HFF-Myc (cell line): ENCODE results near the gene CREBRF.
"Not testable (repeated sequence)": the region's sequence is repeated elsewhere in the genome, so short reads cannot be mapped to it uniquely, and the experiment has no call there.

Experiments
- DNase-seq: peaks from one replicate; pipeline ENCODE4 v3.0.0-alpha.2; 2011; ENCODE audit warnings: low read depth; ENCODE audit errors: extremely low read depth
- H3K4me3 ChIP-seq: replicated peaks from 2 replicates; pipeline ENCODE4 v1.5.1; 2011; ENCODE audit warnings: low read depth, mild to moderate bottlenecking, control low read depth, low read length
- TF ChIP-seq, protein P1 (sequence below): IDR thresholded peaks from 2 replicates; pipeline ENCODE4 v1.5.1; 2012; ENCODE audit warnings: mild to moderate bottlenecking, low read depth, low read length, control low read depth; ENCODE audit errors: missing control alignments

CREBRF gene

GRCh38 chr5:173015192-173015591 lies 41.0 kb upstream of the CREBRF start:
- H3K4me3 ChIP-seq: no peak overlapping the region
- DNase-seq: no peak
- TF ChIP-seq, protein P1, sequence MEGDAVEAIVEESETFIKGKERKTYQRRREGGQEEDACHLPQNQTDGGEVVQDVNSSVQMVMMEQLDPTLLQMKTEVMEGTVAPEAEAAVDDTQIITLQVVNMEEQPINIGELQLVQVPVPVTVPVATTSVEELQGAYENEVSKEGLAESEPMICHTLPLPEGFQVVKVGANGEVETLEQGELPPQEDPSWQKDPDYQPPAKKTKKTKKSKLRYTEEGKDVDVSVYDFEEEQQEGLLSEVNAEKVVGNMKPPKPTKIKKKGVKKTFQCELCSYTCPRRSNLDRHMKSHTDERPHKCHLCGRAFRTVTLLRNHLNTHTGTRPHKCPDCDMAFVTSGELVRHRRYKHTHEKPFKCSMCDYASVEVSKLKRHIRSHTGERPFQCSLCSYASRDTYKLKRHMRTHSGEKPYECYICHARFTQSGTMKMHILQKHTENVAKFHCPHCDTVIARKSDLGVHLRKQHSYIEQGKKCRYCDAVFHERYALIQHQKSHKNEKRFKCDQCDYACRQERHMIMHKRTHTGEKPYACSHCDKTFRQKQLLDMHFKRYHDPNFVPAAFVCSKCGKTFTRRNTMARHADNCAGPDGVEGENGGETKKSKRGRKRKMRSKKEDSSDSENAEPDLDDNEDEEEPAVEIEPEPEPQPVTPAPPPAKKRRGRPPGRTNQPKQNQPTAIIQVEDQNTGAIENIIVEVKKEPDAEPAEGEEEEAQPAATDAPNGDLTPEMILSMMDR: no peak

DNA sequence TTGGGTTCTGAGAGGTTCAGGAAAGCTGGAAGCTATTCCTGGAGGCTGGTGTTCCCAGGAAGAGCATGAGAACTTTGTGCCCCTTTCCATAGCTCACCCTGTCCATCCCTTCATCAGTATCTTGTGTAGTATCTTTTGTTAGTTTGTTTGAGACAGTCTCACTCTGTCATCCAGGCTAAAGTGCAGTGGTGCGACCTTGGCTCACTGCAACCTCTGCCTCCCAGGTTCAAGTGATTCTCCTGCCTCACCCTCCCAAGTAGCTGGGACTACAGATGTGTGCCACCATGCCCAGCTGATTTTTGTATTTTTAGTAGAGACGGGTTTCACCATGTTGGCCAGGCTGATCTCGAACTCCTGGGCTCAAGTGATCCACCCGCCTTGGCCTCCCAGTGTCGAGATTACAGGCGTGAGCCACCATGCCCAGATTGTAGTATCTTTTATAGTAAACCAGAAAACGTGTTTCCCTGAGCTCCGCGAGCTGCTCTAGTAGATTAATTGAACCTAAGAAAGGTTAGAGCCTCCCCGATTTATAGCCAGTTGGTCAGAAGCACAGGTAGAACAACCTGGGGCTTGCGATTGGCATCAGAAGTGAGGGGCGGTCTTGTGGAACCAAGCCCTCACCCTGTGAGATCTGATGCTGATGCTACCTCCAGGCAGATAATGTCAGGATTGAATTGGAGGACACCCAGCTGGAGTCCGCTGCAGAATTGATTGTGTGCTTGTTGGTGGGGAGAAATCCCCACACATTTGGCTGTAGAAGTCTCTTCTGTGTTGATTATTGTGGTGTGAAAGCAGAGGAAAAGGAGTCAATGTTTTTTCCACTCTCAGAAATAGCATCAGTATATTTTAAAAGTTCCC lies 40.3 kb upstream of the CREBRF start:
- TF ChIP-seq, protein P1: no peak
- DNase-seq: no peak
- no peak overlapping the region for H3K4me3 ChIP-seq

DNA sequence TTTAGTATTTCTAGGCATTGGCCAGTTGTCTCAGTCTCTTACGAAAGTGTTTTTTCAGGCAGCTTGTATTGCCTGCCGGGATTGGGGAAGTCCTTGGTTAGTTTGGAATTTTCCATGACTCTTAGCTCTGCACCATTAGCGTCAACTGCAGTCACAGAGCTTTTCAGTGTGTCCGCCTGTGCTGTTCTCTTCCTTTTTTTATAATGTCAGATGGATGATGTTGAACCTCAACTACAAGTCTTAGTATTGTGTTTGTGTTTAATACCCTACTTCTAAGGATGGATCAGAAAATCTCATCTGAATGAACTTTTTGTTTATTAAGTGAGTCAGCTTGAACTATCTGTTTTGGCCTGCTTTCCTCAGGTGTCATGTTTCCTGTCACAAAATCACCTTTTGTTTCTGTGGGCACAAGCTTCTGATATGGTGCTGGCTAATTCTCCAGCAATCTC lies 39.5 kb upstream of the CREBRF start:
- H3K4me3 ChIP-seq: no peak overlapping the region
- no peak for DNase-seq

DNA sequence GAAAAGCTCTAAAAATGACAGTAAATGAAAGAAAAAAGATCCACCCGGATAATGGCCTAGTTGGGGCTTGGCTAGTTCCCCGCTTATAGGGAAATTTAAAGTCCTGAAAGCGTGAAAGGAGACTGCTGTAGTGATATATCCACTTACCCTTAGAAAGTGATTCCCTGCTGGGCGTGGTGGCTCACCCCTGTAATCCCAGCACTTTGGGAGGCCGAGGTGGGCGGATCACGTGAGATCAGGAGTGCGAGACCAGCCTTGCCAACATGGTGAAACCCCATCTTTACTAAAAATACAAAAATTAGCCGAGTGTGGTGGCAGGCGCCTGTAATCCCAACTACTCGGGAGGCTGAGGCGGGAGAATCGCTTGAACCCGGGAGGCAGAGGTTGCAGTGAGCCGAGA lies 39.1 kb upstream of the CREBRF start:
- DNase-seq, H3K4me3 ChIP-seq: not testable (repeated sequence)

More for the DNA sequence above, 39.5 kb upstream of the CREBRF start:
- TF ChIP-seq, protein P1: no peak

DNA sequence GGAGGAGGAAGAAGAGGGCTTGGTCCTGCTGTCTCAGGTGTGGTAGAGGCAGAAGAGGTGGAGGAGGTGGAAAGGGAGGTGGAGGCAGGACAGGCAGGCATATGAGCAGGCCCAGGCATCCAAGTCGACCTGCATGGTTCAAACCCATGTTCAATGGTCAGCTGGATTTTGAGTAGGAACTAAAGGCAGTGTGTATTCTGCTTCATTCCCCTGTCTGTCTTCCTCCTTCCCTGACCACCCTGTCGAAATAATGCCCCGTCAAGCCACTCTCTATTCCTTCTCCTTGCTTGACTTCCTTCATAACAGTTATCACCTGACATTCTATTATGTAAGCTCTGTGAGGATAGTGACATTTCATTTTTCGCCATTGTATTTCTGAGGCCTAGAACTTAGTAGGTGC lies 37.8 kb upstream of the CREBRF start:
- TF ChIP-seq, protein P1: no peak
- H3K4me3 ChIP-seq: no peak overlapping the region
- no peak for DNase-seq

DNA sequence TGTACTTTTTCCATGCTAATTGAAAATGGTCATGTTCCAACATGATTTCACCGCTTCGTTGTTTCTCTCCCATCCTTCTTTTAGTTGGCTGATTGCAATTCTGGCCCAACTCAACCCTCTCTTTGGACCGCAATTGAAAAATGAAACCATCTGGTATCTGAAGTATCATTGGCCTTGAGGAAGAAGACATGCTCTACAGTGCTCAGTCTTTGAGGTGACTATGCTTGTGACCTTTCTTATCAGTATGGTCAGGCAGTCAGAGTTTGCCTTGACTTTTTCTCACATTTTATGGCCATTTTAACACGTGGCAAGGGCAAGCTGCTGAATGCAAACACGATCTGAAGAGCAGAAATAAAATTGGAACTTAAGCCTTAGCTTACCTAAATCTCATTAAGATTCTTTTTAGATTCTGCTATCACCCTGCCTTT lies 36.0 kb upstream of the CREBRF start:
- DNase-seq: no peak
- TF ChIP-seq, protein P1: no peak
- no peak overlapping the region for H3K4me3 ChIP-seq

- DNase-seq: no peak
- TF ChIP-seq, protein P1: no peak
- H3K4me3 ChIP-seq: no peak overlapping the region
Measured at GRCh38 chr5:173020643-173021042, 35.5 kb upstream of the CREBRF start.
